ENCODE measurements around the gene RPTOR.

Gene RPTOR

DNA sequence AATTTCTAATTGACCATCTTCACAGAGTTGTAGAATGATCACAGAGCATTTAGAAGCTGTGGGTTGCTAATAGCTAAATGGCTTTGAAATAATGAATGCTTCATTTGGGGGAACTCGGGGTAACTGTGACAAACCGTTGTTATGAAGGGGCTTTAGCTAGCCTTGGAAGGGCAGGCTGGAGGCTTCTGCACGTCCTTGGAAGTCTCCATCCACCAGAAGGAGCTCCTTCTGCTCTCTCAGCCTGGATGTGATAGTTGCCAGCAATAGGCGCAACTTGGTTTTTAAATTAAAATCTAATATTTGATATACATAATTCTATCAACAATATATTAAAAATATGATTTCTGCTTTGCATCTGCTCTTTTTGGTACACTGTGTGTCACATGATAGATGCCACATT, 200.5 kb downstream of the RPTOR start:
- Histone ChIP-seq H3K4me1 (ENCODE audit: control insufficient read depth in 1 of 2, insufficient read depth in 2 of 2, low read length in 2 of 2) (peaks cover 0 to 2% of the 10 kb centered on the region in 2 donors), H3K9me3 (ENCODE audit: control insufficient read depth in 1 of 2, low read length in 2 of 2) (no peaks in the 10 kb centered on the region), H3K4me3 (ENCODE audit: low read depth in 1 of 2, low read length in 2 of 2) (no peak overlapping the region), H3K27ac (ENCODE audit: low read length) (no peak overlapping the region), H3K27me3 (ENCODE audit: low read depth, low read length) (no peaks in the 10 kb centered on the region), H3K36me3 (ENCODE audit: control insufficient read depth in 1 of 2, insufficient read depth in 2 of 2, low read length in 2 of 2) (no peaks in the 10 kb centered on the region)

DNA sequence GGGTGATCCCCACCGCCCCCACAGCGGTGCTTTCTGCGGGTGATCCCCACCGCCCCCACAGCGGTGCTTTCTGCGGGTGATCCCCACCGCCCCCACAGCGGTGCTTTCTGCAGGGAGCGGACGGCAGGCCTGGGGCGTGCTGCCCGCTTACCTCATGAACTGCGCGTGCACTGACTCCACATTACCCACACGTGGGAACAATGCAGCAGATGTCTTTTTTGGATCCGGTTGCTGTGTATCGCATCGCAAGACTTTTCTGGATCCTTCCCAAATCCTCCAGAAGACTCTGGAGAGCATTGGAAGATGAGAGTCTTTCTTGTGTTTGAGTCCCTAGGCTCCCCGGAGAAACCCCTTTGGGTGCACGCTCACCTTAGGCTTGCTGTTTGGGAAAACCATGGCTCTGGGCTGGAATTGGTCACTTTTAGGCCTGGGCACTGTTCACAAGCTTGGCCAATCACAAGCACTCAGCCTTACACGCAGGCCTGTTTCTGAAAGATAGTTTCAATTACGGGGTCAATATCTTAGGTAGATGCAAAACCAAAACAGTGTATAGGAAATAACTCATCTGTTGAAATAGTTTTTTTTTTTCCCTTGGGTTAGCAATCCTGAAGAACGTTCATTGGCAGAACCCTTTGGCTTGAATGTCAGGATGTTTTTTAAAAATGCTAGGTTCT, 201.8 kb downstream of the RPTOR start:
- no peaks in the 10 kb centered on the region for H3K9me3 ChIP-seq (ENCODE audit: control insufficient read depth in 1 of 2, low read length in 2 of 2)
- H3K36me3 ChIP-seq (ENCODE audit: control insufficient read depth in 1 of 2, insufficient read depth in 2 of 2, low read length in 2 of 2) = no peaks in the 10 kb centered on the region
- H3K4me1 ChIP-seq (ENCODE audit: control insufficient read depth in 1 of 2, insufficient read depth in 2 of 2, low read length in 2 of 2) = peaks cover 0 to 6% of the 10 kb centered on the region in 2 donors
- H3K27me3 ChIP-seq (ENCODE audit: low read depth, low read length) = no peaks in the 10 kb centered on the region
- H3K27ac ChIP-seq (ENCODE audit: low read length) = no peak overlapping the region
- no peak overlapping the region for H3K4me3 ChIP-seq (ENCODE audit: low read depth in 1 of 2, low read length in 2 of 2)

DNA sequence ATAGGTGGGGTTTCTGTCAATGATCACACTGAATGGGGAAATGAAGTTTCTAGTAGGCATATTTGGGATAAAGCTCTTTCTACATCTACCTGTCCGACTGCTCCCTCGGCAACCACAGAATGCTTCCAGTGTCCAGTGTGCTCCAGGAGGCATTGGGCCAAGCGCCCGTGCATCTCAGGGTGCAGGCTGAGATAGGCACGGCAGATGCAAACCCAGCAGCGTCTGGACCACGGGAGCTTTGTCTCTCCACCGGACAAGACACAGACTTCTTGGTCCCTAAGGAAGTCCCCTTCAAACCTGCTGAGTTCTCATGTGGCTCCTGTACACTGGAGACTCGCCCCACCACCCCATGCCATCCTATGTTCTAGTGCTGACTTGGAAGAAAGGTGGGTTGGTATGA, 202.8 kb downstream of the RPTOR start:
- H3K27ac ChIP-seq (ENCODE audit: low read length) = no peak overlapping the region
- no peaks in the 10 kb centered on the region for H3K36me3 ChIP-seq (ENCODE audit: control insufficient read depth in 1 of 2, insufficient read depth in 2 of 2, low read length in 2 of 2)
- H3K4me3 ChIP-seq (ENCODE audit: low read depth in 1 of 2, low read length in 2 of 2) = no peak overlapping the region
- no peaks in the 10 kb centered on the region for H3K9me3 ChIP-seq (ENCODE audit: control insufficient read depth in 1 of 2, low read length in 2 of 2)
- H3K27me3 ChIP-seq (ENCODE audit: low read depth, low read length) = no peaks in the 10 kb centered on the region
- peaks cover 7 to 12% of the 10 kb centered on the region in 2 donors for H3K4me1 ChIP-seq (ENCODE audit: control insufficient read depth in 1 of 2, insufficient read depth in 2 of 2, low read length in 2 of 2)

DNA sequence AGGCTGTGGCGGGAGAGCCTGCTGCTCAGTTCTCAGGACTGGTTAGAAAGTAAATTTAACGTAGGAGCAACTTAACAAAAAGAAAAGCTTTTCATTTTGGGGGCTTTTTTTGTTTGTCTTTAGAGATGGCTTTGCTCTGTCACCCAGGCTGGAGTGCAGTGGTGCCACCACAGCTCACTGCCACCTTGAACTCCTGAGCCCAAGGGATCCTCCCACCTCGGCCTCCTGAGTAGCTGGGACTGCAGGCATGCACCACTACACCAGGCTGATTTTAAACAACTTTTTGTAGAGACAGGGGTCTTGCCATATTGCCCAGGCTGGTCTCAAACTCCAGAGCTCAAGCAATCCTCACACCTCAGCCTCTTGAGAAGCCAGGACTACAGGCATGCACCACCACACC, 205.0 kb downstream of the RPTOR start:
- no peaks in the 10 kb centered on the region for H3K9me3 ChIP-seq (ENCODE audit: control insufficient read depth in 1 of 2, low read length in 2 of 2)
- H3K27me3 ChIP-seq (ENCODE audit: low read depth, low read length) = no peaks in the 10 kb centered on the region
- H3K27ac ChIP-seq (ENCODE audit: low read length) = no peak overlapping the region
- no peak overlapping the region for H3K4me3 ChIP-seq (ENCODE audit: low read depth in 1 of 2, low read length in 2 of 2)
- H3K36me3 ChIP-seq (ENCODE audit: control insufficient read depth in 1 of 2, insufficient read depth in 2 of 2, low read length in 2 of 2) = peaks cover 1 to 9% of the 10 kb centered on the region in 2 donors
- peaks cover 7 to 17% of the 10 kb centered on the region in 2 donors for H3K4me1 ChIP-seq (ENCODE audit: control insufficient read depth in 1 of 2, insufficient read depth in 2 of 2, low read length in 2 of 2)

DNA sequence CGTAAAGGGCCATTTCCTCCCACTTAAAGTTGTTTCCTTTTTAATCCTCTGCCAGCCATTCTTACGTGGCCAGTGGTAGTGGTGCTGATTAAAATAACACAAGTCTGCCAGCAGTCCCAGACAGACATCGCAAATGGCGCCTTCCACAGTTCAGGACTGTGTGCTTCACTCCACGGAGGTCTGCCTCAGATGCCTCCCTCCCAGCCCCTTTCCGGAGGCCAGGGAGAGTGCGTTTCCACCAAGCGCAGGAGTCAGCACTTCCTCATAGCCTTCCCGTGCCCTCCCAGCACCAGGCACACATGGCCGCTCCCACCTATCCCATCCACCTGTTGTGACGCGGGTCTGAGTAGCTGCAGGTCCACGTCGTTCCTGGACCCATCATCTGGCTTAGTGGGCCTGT, 205.6 kb downstream of the RPTOR start:
- H3K27ac ChIP-seq (ENCODE audit: low read length) = peak overlapping the region; percentile 67
- H3K36me3 ChIP-seq (ENCODE audit: control insufficient read depth in 1 of 2, insufficient read depth in 2 of 2, low read length in 2 of 2) = peaks cover 6 to 11% of the 10 kb centered on the region in 2 donors
- peaks cover 7 to 17% of the 10 kb centered on the region in 2 donors for H3K4me1 ChIP-seq (ENCODE audit: control insufficient read depth in 1 of 2, insufficient read depth in 2 of 2, low read length in 2 of 2)
- H3K27me3 ChIP-seq (ENCODE audit: low read depth, low read length) = no peaks in the 10 kb centered on the region
- no peaks in the 10 kb centered on the region for H3K9me3 ChIP-seq (ENCODE audit: control insufficient read depth in 1 of 2, low read length in 2 of 2)
- H3K4me3 ChIP-seq (ENCODE audit: low read depth in 1 of 2, low read length in 2 of 2) = no peak overlapping the region

DNA sequence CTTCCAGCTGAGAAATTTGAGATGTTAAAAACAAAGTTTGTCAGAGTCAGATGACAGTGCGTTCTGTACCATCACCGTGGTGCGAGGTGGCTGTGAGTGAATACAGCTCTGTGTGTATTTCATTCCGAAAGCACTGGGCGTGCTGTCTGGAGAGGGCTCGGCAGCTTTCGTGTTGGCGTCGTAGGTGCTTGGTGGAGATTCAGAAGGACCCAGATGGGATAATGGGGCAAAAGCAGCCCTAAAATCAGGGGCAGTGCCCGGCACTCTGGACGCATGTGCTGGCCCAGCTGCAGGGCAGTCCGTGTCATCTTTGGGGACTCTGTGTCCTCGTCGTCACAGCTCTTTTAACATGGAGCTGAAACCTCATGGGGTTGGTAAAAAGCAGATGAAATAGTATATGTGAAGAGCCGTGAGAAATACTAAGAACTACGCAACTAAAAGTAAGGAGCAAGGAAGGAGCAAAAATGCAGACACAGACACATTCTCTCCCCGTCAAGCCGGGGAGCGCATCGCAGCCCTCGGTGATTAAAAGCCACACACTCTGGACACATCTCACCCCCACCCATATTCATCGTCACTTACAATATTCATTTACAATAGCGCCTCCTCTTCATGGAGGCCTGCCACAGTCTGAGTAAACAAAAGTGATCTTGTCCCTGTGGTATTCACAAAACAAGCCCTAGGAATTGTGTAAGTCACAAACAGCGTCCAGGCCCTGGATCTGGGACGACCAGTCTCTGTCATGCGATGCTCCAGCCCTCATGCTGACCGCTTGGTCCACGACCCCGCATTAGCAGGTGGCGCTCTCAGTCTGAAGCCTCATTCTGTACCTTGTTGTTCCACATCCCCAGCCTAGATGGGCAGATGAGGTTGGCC, 206.7 kb downstream of the RPTOR start:
- H3K4me1 ChIP-seq (ENCODE audit: control insufficient read depth in 1 of 2, insufficient read depth in 2 of 2, low read length in 2 of 2) = peaks cover 7 to 17% of the 10 kb centered on the region in 2 donors
- no peaks in the 10 kb centered on the region for H3K9me3 ChIP-seq (ENCODE audit: control insufficient read depth in 1 of 2, low read length in 2 of 2)
- peaks cover 6 to 15% of the 10 kb centered on the region in 2 donors for H3K36me3 ChIP-seq (ENCODE audit: control insufficient read depth in 1 of 2, insufficient read depth in 2 of 2, low read length in 2 of 2)
- H3K27me3 ChIP-seq (ENCODE audit: low read depth, low read length) = no peaks in the 10 kb centered on the region
- peak overlapping the region; percentile 67 for H3K27ac ChIP-seq (ENCODE audit: low read length)
- H3K4me3 ChIP-seq (ENCODE audit: low read depth in 1 of 2, low read length in 2 of 2) = peak overlapping the region in 1 of 2 donors; percentile 1

DNA sequence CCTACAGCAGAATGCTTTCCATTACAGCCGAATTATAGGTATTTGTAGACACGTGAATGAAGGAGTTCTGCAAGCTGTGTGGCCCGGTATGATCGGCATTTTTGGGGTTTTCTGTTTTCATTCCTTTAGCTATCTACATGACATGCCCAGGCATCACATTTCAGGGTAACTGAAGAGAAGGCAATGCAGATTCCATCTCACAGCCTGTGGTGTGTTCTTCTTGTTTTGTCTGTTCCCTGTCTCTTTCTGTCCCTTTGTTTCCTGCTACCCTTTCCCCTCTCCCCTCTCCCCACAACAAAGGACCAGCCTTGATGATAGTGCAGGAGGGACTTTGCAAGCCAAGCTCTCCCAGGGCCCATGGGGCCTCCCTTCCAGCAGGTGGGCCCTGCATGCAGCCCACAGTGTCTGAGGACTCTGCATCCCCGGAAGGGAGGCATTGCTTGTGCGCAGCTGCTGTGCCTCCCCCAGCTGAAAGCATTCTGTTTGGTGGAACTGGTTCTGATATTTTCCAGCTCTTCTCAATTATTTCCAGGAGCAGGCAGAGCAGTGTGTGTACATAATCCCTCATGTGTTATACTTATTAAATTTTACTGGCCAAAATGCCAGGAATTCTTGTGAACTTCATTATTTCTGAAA, 207.4 kb downstream of the RPTOR start:
- H3K27ac ChIP-seq (ENCODE audit: low read length) = peak overlapping the region; percentile 67
- H3K9me3 ChIP-seq (ENCODE audit: control insufficient read depth in 1 of 2, low read length in 2 of 2) = no peaks in the 10 kb centered on the region
- peaks cover 7 to 17% of the 10 kb centered on the region in 2 donors for H3K4me1 ChIP-seq (ENCODE audit: control insufficient read depth in 1 of 2, insufficient read depth in 2 of 2, low read length in 2 of 2)
- H3K27me3 ChIP-seq (ENCODE audit: low read depth, low read length) = no peaks in the 10 kb centered on the region
- H3K36me3 ChIP-seq (ENCODE audit: control insufficient read depth in 1 of 2, insufficient read depth in 2 of 2, low read length in 2 of 2) = peaks cover 6 to 15% of the 10 kb centered on the region in 2 donors
- no peak overlapping the region for H3K4me3 ChIP-seq (ENCODE audit: low read depth in 1 of 2, low read length in 2 of 2)

DNA sequence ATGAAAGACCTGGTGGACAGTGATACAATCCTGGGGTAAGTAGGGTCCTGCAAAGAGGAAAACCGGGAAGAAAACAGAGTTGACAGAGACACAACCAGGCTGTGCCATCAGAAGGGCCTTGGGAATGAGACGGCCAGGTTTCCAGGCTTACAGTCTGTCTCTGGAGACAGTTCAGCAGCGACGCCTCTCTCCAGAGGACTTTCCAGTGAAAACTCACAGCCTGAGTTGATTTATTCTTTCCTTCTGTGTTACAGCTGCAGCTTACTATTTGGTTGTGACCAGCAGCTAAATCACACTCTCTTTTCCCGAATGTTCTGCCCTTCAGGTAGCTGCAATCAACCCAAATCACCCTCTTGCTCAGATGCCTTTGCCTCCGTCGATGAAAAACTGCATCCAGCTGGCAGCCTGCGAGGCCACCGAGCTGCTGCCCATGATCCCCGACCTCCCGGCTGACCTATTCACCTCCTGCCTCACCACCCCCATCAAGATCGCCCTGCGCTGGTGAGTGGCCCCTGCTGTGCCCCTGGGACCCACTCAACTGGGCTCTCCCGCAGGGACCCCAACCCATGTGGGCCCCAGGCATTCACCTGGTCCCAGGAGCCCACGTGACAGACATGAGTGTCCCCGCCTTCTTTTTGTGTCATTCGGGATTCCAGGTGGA, 209.2 kb downstream of the RPTOR start:
- Histone ChIP-seq H3K36me3 (ENCODE audit: control insufficient read depth in 1 of 2, insufficient read depth in 2 of 2, low read length in 2 of 2) (peaks cover 6 to 15% of the 10 kb centered on the region in 2 donors), H3K4me1 (ENCODE audit: control insufficient read depth in 1 of 2, insufficient read depth in 2 of 2, low read length in 2 of 2) (peaks cover 7 to 17% of the 10 kb centered on the region in 2 donors), H3K27me3 (ENCODE audit: low read depth, low read length) (no peaks in the 10 kb centered on the region), H3K4me3 (ENCODE audit: low read depth in 1 of 2, low read length in 2 of 2) (no peak overlapping the region), H3K27ac (ENCODE audit: low read length) (no peak overlapping the region), H3K9me3 (ENCODE audit: control insufficient read depth in 1 of 2, low read length in 2 of 2) (no peaks in the 10 kb centered on the region)

DNA sequence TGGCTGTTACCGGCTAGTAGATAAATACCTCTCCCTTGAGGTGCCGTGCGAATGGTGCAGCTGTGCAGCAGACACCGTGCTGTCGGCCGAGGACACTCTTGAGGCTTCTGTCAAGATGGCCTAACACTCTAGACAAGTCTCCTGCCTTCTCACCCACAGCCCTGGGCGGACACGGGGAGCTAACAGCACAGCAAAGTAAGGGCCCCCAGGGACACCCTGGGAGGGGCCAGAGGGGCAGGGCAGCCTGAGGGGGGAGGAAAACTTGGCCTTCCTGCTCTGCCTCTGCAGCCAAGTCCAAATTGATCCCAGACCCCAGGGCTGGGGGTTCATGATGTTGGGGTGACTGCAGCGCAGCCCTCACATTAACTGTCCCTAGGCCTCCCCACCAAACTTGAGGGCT, 210.2 kb downstream of the RPTOR start:
- H3K4me1 ChIP-seq (ENCODE audit: control insufficient read depth in 1 of 2, insufficient read depth in 2 of 2, low read length in 2 of 2) = peaks cover 7 to 17% of the 10 kb centered on the region in 2 donors
- no peak overlapping the region for H3K4me3 ChIP-seq (ENCODE audit: low read depth in 1 of 2, low read length in 2 of 2)
- no peaks in the 10 kb centered on the region for H3K9me3 ChIP-seq (ENCODE audit: control insufficient read depth in 1 of 2, low read length in 2 of 2)
- no peak overlapping the region for H3K27ac ChIP-seq (ENCODE audit: low read length)
- no peaks in the 10 kb centered on the region for H3K27me3 ChIP-seq (ENCODE audit: low read depth, low read length)
- peaks cover 6 to 15% of the 10 kb centered on the region in 2 donors for H3K36me3 ChIP-seq (ENCODE audit: control insufficient read depth in 1 of 2, insufficient read depth in 2 of 2, low read length in 2 of 2)

DNA sequence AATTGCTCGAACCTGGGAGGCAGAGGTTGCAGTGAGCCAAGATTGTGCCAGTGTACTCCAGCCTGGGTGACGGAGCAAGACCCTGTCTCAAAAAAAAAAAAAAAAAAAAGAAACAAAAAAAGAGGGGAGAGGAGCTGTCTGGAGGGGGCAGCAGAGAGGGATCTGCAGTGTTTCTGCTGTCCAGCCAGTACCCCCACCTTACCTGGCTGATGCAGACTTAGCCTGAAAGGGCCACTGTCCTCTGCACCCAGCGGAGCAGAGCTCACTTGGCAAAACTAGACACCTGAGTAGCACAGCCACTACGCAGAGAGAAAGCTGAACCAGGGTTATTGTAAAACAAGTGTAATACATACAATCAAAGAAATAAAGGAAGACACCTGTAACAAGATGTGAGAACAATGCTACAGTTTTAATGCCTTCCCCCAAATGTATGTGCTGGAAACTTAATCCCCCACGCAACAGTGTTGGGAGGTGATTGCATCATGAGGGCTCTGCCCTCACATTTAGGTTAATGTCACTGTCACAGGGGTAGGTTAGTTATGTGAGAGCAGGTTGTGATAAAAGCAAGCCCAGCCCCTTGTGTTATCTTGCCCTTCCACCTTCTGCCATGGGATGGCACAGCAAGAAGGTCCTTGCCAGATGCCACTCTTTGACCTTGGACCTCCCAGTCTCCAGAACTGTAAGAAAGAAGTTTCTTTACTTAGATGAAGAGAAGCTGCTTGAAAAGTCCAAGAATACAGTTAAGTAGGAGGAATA, 211.2 kb downstream of the RPTOR start:
- no peak overlapping the region for H3K4me3 ChIP-seq (ENCODE audit: low read depth in 1 of 2, low read length in 2 of 2)
- H3K27me3 ChIP-seq (ENCODE audit: low read depth, low read length) = no peaks in the 10 kb centered on the region
- peaks cover 6 to 15% of the 10 kb centered on the region in 2 donors for H3K36me3 ChIP-seq (ENCODE audit: control insufficient read depth in 1 of 2, insufficient read depth in 2 of 2, low read length in 2 of 2)
- peaks cover 7 to 17% of the 10 kb centered on the region in 2 donors for H3K4me1 ChIP-seq (ENCODE audit: control insufficient read depth in 1 of 2, insufficient read depth in 2 of 2, low read length in 2 of 2)
- H3K27ac ChIP-seq (ENCODE audit: low read length) = no peak overlapping the region
- no peaks in the 10 kb centered on the region for H3K9me3 ChIP-seq (ENCODE audit: control insufficient read depth in 1 of 2, low read length in 2 of 2)

Measured in muscle layer of duodenum (tissue), 2 donors.